HCT116 (cell line): ENCODE results near the gene TLCD3B. TPM values are rescaled to one million over a fixed set of nuclear protein-coding genes. Genes with fewer than 3 reads are reported as not detected.

Experiments used
- ATAC-seq: fragments of 200-7000 bp; cut with Tn5 transposase; 2 replicates; pipeline ENCODE4 v1.9.1; 2020; ENCODE audit warnings: mild to moderate bottlenecking, moderate library complexity
- BruUV-seq: library from RNA; stranded (reverse); fragments of 400-500 nt; replicated peaks from 2 replicates; lab custom pipeline; 2021; lab: Mats Ljungman, UMichigan
- CTCF ChIA-PET: fragments of 300-600 bp; sonication (Branson Sonifier 250); formaldehyde crosslinking; loops from one replicate; lab custom pipeline; 2021; ENCODE audit warnings: antibody characterized with exemption; lab: Charles Lee
- POLR2A ChIA-PET: fragments of 300-600, 350-600 bp; sonication (Branson Sonifier 250); formaldehyde crosslinking; loops from one replicate; lab custom pipeline; 2021; ENCODE audit warnings: antibody characterized with exemption; lab: Charles Lee
- RAD21 ChIA-PET, 2 experiments: fragments of 300-600 bp; sonication (Branson Sonifier 250); formaldehyde crosslinking; loops; one replicate each; lab custom pipeline; 2023; ENCODE audit warnings: low total read pairs in 2 of 2; ENCODE audit not compliant: uncharacterized antibody in 2 of 2, unreplicated experiment in 2 of 2, low non-redundant PET in 1 of 2; lab: Charles Lee
- DNase-seq: peaks from one replicate; pipeline ENCODE4 v3.0.0-alpha.2; 2010; ENCODE audit warnings: low read depth, low spot score
- H2AFZ ChIP-seq: fragments of 200-600 bp; shearing (Covaris generic), sonication (generic); 2 replicates; pipeline ENCODE4 v1.6.1; 2017; ENCODE audit warnings: low read depth, mixed run types, mixed read lengths, antibody characterized with exemption, low read length; ENCODE audit not compliant: poor library complexity, severe bottlenecking
- H3K27ac ChIP-seq: 2 replicates; pipeline ENCODE4 v1.5.1; 2012; ENCODE audit warnings: low read depth, low read length
- H3K27me3 ChIP-seq: fragments of 200-600 bp; sonication (generic); 2 replicates; pipeline ENCODE4 v1.6.1; 2016; ENCODE audit warnings: mixed run types, low read length, mixed read lengths; ENCODE audit not compliant: insufficient read depth
- H3K36me3 ChIP-seq, 2 experiments: fragments of 200-500 bp in 1 of 2; fragments of 200-600 bp in 1 of 2; sonication (Bioruptor generic) in 1 of 2; sonication (generic) in 1 of 2; 2 replicates each; pipeline versions ENCODE4 v1.5.1 to v1.6.1; 2014 to 2016; ENCODE audit warnings: low read length in 2 of 2, inconsistent platforms in 1 of 2, mixed read lengths in 1 of 2, mixed run types in 1 of 2; ENCODE audit not compliant: insufficient read depth in 2 of 2, control insufficient read depth in 1 of 2
- H3K4me1 ChIP-seq, 2 experiments: fragments of 200-600 bp in 1 of 2; sonication (generic) in 1 of 2; 2 replicates each; pipeline versions ENCODE4 v1.5.1 to v1.6.1; 2012 to 2017; ENCODE audit warnings: low read length in 2 of 2, inconsistent platforms in 1 of 2, mild to moderate bottlenecking in 1 of 2, mixed read lengths in 1 of 2, mixed run types in 1 of 2, moderate library complexity in 1 of 2; ENCODE audit not compliant: insufficient read depth in 2 of 2, control insufficient read depth in 1 of 2
- H3K4me2 ChIP-seq: fragments of 200-600 bp; sonication (generic); 2 replicates; pipeline ENCODE4 v1.6.1; 2017; ENCODE audit warnings: mixed run types, low read length, mixed read lengths
- H3K4me3 ChIP-seq, 2 experiments: fragments of 200-600 bp in 1 of 2; sonication (generic) in 1 of 2; replicated peaks in 1 of 2; 2 replicates each; pipeline ENCODE4 v1.5.1; 2011 to 2016; ENCODE audit warnings: low read length in 2 of 2, control low read depth in 1 of 2, low read depth in 1 of 2, mild to moderate bottlenecking in 1 of 2, mixed read lengths in 1 of 2, mixed run types in 1 of 2
- H3K79me2 ChIP-seq: fragments of 200-600 bp; sonication (generic); 2 replicates; pipeline ENCODE4 v1.6.1; 2017; ENCODE audit warnings: mild to moderate bottlenecking, mixed run types, low read length, moderate library complexity, mixed read lengths; ENCODE audit not compliant: insufficient read depth
- H3K9ac ChIP-seq: fragments of 200-600 bp; sonication (generic); 2 replicates; pipeline ENCODE4 v1.6.1; 2016; ENCODE audit warnings: low read length, mixed read lengths
- H3K9me2 ChIP-seq: fragments of 200-600 bp; sonication (generic), shearing (Covaris generic); 2 replicates; pipeline ENCODE4 v1.6.1; 2017; ENCODE audit warnings: mixed run types, mild to moderate bottlenecking, moderate library complexity; ENCODE audit not compliant: insufficient read depth
- H3K9me3 ChIP-seq, 2 experiments: fragments of 200-500 bp in 1 of 2; fragments of 200-600 bp in 1 of 2; sonication (Bioruptor generic) in 1 of 2; sonication (generic) in 1 of 2; 2 replicates each; pipeline ENCODE4 v1.6.1; 2014 to 2017; ENCODE audit warnings: low read length in 2 of 2, mixed read lengths in 2 of 2, inconsistent platforms in 1 of 2, low read depth in 1 of 2, mild to moderate bottlenecking in 1 of 2, mixed run types in 1 of 2, moderate library complexity in 1 of 2; ENCODE audit not compliant: control insufficient read depth in 1 of 2, insufficient read depth in 1 of 2
- H4K20me1 ChIP-seq: fragments of 200-600 bp; sonication (generic), shearing (Covaris generic); 2 replicates; pipeline ENCODE4 v1.6.1; 2017; ENCODE audit warnings: mixed run types, mild to moderate bottlenecking, moderate library complexity; ENCODE audit not compliant: insufficient read depth
- CEBPB ChIP-seq: IDR thresholded peaks from 2 replicates; pipeline ENCODE4 v1.6.1; 2012; ENCODE audit warnings: low read depth
- ELF1 ChIP-seq: IDR thresholded peaks from 2 replicates; pipeline ENCODE4 v1.6.1; 2012; ENCODE audit warnings: low read depth, borderline replicate concordance
- EZH2phosphoT487 ChIP-seq: fragments of 200-600 bp; IDR thresholded peaks from 2 replicates; pipeline ENCODE4 v1.6.1; 2018; ENCODE audit warnings: antibody characterized with exemption, borderline replicate concordance
- POLR2A ChIP-seq: IDR thresholded peaks from 2 replicates; pipeline ENCODE4 v1.7.0; 2011; ENCODE audit warnings: borderline replicate concordance; ENCODE audit not compliant: insufficient read depth, insufficient read length; ENCODE audit errors: extremely low read depth
- POLR2AphosphoS5 ChIP-seq: IDR thresholded peaks from 2 replicates; pipeline ENCODE4 v1.6.1; 2011; ENCODE audit warnings: mild to moderate bottlenecking, low read depth, low read length, moderate library complexity
- REST ChIP-seq: IDR thresholded peaks from 2 replicates; pipeline ENCODE4 v1.6.1; 2012; ENCODE audit warnings: low read depth
- SIN3A ChIP-seq: IDR thresholded peaks from 2 replicates; pipeline ENCODE4 v1.6.1; 2012; ENCODE audit warnings: low read depth
- SRF ChIP-seq: IDR thresholded peaks from 2 replicates; pipeline ENCODE4 v1.6.1; 2012; ENCODE audit warnings: low read depth
- TCF7L2 ChIP-seq: IDR thresholded peaks from 2 replicates; pipeline ENCODE4 v1.7.0; 2011; ENCODE audit warnings: borderline replicate concordance, inconsistent platforms; ENCODE audit not compliant: insufficient read depth, insufficient read length; ENCODE audit errors: extremely low read depth
- ZFX ChIP-seq: fragments of 450-650 bp; IDR thresholded peaks from 2 replicates; pipeline ENCODE4 v1.6.1; 2017
- ZNF274 ChIP-seq: fragments of 200-500 bp; sonication (Bioruptor generic); IDR thresholded peaks from 2 replicates; pipeline ENCODE4 v1.6.1; 2014; ENCODE audit warnings: mild to moderate bottlenecking, low read depth, low read length, inconsistent platforms
- intact Hi-C: fragments of 100-400 bp; cut with micrococcal nuclease; formaldehyde crosslinking; loops from 2 replicates; pipeline ENCODE4 v1.10.0; 2022
- total RNA-seq: library from RNA; stranded (reverse); gene quantifications from one replicate; pipeline ENCODE4 v1.2.1, GENCODE V29; 2021; ENCODE audit not compliant: unreplicated experiment
- TF ChIP-seq, protein P1 (sequence below), 3 experiments: fragments of 200-600 bp in 1 of 3; sonication (generic) in 1 of 3; IDR thresholded peaks in 2 of 3; conservative IDR thresholded peaks in 1 of 3; 2 replicates each; pipeline ENCODE4 v1.5.1; 2012 to 2017; ENCODE audit warnings: low read depth in 2 of 3, low read length in 2 of 3, antibody characterized with exemption in 1 of 3, borderline replicate concordance in 1 of 3, control low read depth in 1 of 3, mild to moderate bottlenecking in 1 of 3, mixed read lengths in 1 of 3, mixed run types in 1 of 3, moderate library complexity in 1 of 3; ENCODE audit not compliant: insufficient read depth in 1 of 3

TLCD3B gene
- total RNA-seq, 1 experiment from 2014 or later: 1.0 TPM

- TF ChIP-seq, protein P1, sequence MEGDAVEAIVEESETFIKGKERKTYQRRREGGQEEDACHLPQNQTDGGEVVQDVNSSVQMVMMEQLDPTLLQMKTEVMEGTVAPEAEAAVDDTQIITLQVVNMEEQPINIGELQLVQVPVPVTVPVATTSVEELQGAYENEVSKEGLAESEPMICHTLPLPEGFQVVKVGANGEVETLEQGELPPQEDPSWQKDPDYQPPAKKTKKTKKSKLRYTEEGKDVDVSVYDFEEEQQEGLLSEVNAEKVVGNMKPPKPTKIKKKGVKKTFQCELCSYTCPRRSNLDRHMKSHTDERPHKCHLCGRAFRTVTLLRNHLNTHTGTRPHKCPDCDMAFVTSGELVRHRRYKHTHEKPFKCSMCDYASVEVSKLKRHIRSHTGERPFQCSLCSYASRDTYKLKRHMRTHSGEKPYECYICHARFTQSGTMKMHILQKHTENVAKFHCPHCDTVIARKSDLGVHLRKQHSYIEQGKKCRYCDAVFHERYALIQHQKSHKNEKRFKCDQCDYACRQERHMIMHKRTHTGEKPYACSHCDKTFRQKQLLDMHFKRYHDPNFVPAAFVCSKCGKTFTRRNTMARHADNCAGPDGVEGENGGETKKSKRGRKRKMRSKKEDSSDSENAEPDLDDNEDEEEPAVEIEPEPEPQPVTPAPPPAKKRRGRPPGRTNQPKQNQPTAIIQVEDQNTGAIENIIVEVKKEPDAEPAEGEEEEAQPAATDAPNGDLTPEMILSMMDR (IDR thresholded peaks at IDR 0.05 in 2 of 3, conservative IDR thresholded peaks at IDR 0.05 in 1 of 3; ENCODE audit: borderline replicate concordance in 1 of 3, insufficient read depth in 1 of 3, low read depth in 2 of 3, low read length in 2 of 3): no peak
- TF ChIP-seq ZNF274: no peak
- no peak for TF ChIP-seq POLR2A
- TF ChIP-seq POLR2AphosphoS5: no peak
- no peak for TF ChIP-seq CEBPB
- TF ChIP-seq ZFX: no peak
- TF ChIP-seq REST: no peak
- TF ChIP-seq ELF1: no peak
- no peak for TF ChIP-seq SIN3A
- no peak for TF ChIP-seq EZH2phosphoT487
- no peak for TF ChIP-seq SRF
- TF ChIP-seq TCF7L2: no peak
- intact Hi-C loops: loop anchor here (10.0 kb wide), 1 partner anchor 908 kb away; no protein-coding TSS in a partner anchor
- BruUV-seq: no TSS peak
These were observed 8.2 kb downstream of the TLCD3B start, which contains the start of gene C16orf92 for GRCh38 chr16:30022887-30023286. C16orf92 (plus strand) TSS chr16:30023198; CDS start chr16:30023341, 143 bp downstream.

More at GRCh38 chr16:30022887-30023286, 8.2 kb downstream of the TLCD3B start, which contains the start of gene C16orf92:
- Histone ChIP-seq H3K36me3 (no peaks in the 10 kb centered on the region), H4K20me1 (no peaks in the 10 kb centered on the region), H3K9me3 (no peaks in the 10 kb centered on the region), H3K4me1 (peaks cover 0 to 18% of the 10 kb centered on the region in 2 experiments; a peak in 3 of 4 replicates), H3K79me2 (no peaks in the 10 kb centered on the region), H3K27ac (no peak within 1 kb of the TSS), H3K27me3 (no peaks in the 10 kb centered on the region), H3K9me2 (no peaks in the 10 kb centered on the region), H3K4me2 (peak within 1 kb of the TSS; percentile 85; the same call in 1 of the 2 replicates), H3K4me3 (no peak within 1 kb of the TSS), H3K9ac (no peak within 1 kb of the TSS), H2AFZ (no peak within 1 kb of the TSS)
- ATAC-seq (no peak), DNase-seq (no peak)
- RAD21 ChIA-PET: no interaction called here
- CTCF ChIA-PET: no interaction called here
- POLR2A ChIA-PET: no interaction called here
